GM23338 (cell line): ENCODE data around the gene ACOXL. TPM values are rescaled to one million over a fixed set of nuclear protein-coding genes. Genes with fewer than 3 reads are reported as not detected.

Experiments used
- ATAC-seq: fragments of 200-7000 bp; cut with Tn5 transposase; 3 replicates; pipeline ENCODE4 v1.9.1; 2020
- DNase-seq: peaks from one replicate; pipeline ENCODE4 v3.0.0-alpha.2; 2015; ENCODE audit warnings: low spot score
- H2AFZ ChIP-seq: fragments of 200-600 bp; sonication (generic); 2 replicates; pipeline ENCODE4 v1.8.0; 2016; ENCODE audit warnings: antibody characterized with exemption, mild to moderate bottlenecking, moderate library complexity
- H3F3A ChIP-seq: fragments of 200-600 bp; sonication (generic); replicated peaks from 2 replicates; pipeline ENCODE4 v1.8.0; 2017; ENCODE audit warnings: antibody characterized with exemption, mixed run types, low read depth
- H3K27ac ChIP-seq: fragments of 200-600 bp; sonication (generic); 2 replicates; pipeline ENCODE4 v1.6.1; 2016; ENCODE audit warnings: low read depth
- H3K27me3 ChIP-seq: fragments of 200-600 bp; sonication (generic); 2 replicates; pipeline ENCODE4 v1.8.0; 2016; ENCODE audit warnings: mild to moderate bottlenecking, mixed run types, moderate library complexity; ENCODE audit not compliant: insufficient read depth
- H3K36me3 ChIP-seq: fragments of 200-600 bp; sonication (generic); 2 replicates; pipeline ENCODE4 v1.8.0; 2016; ENCODE audit warnings: mild to moderate bottlenecking; ENCODE audit not compliant: insufficient read depth
- H3K4me1 ChIP-seq: fragments of 200-600 bp; sonication (generic); 2 replicates; pipeline ENCODE4 v1.8.0; 2016; ENCODE audit warnings: mild to moderate bottlenecking, moderate library complexity; ENCODE audit not compliant: insufficient read depth
- H3K4me2 ChIP-seq: fragments of 200-600 bp; sonication (generic); 2 replicates; pipeline ENCODE4 v1.7.1; 2017; ENCODE audit warnings: mixed run types
- H3K4me3 ChIP-seq: fragments of 200-600 bp; sonication (generic); 2 replicates; pipeline ENCODE4 v1.6.1; 2016; ENCODE audit warnings: mixed run types
- H3K79me2 ChIP-seq: fragments of 200-600 bp; sonication (generic); replicated peaks from 2 replicates; pipeline ENCODE4 v1.8.0; 2017; ENCODE audit warnings: mild to moderate bottlenecking; ENCODE audit not compliant: insufficient read depth
- H3K9me2 ChIP-seq: fragments of 200-600 bp; sonication (generic); 2 replicates; pipeline ENCODE4 v1.8.0; 2017; ENCODE audit not compliant: insufficient read depth
- H4K20me1 ChIP-seq: fragments of 200-600 bp; sonication (generic); replicated peaks from 2 replicates; pipeline ENCODE4 v1.8.0; 2017; ENCODE audit warnings: mild to moderate bottlenecking; ENCODE audit not compliant: insufficient read depth
- H3K27ac Mint-ChIP-seq: 2 replicates; pipeline ENCODE4 v1.8.0; 2020; ENCODE audit warnings: inconsistent platforms, mild to moderate bottlenecking, moderate library complexity, mixed read lengths
- H3K27me3 Mint-ChIP-seq: 3 replicates; pipeline ENCODE4 v1.8.0; 2022; ENCODE audit warnings: low read depth, mild to moderate bottlenecking, moderate library complexity, mixed read lengths, inconsistent platforms; ENCODE audit not compliant: insufficient read depth, poor library complexity
- H3K36me3 Mint-ChIP-seq: 3 replicates; pipeline ENCODE4 v1.8.0; 2021; ENCODE audit warnings: low read depth, mild to moderate bottlenecking, inconsistent platforms, moderate library complexity, mixed read lengths
- H3K4me1 Mint-ChIP-seq: 3 replicates; pipeline ENCODE4 v1.8.0; 2020; ENCODE audit warnings: mild to moderate bottlenecking, inconsistent platforms, mixed read lengths
- H3K4me3 Mint-ChIP-seq: 3 replicates; pipeline ENCODE4 v1.8.0; 2021; ENCODE audit warnings: moderate library complexity, mild to moderate bottlenecking, inconsistent platforms, mixed read lengths
- H3K9me3 Mint-ChIP-seq: 3 replicates; pipeline ENCODE4 v1.8.0; 2020; ENCODE audit warnings: moderate library complexity, mild to moderate bottlenecking, inconsistent platforms, mixed read lengths
- CTCF ChIP-seq, 2 experiments: fragments of 200-600 bp in 1 of 2; sonication (generic) in 1 of 2; conservative IDR thresholded peaks; 2 replicates each; pipeline versions ENCODE4 v1.5.1 to v1.6.1; 2016 to 2017; ENCODE audit warnings: antibody characterized with exemption in 2 of 2, low read depth in 2 of 2, mild to moderate bottlenecking in 2 of 2, moderate library complexity in 1 of 2
- EZH2 ChIP-seq: fragments of 200-600 bp; sonication (generic); IDR thresholded peaks from one replicate; pipeline ENCODE4 v1.8.0; 2017; ENCODE audit warnings: antibody characterized with exemption, mild to moderate bottlenecking, low read depth; ENCODE audit not compliant: unreplicated experiment
- EZH2phosphoT487 ChIP-seq: fragments of 200-600 bp; sonication (generic); IDR thresholded peaks from one replicate; pipeline ENCODE4 v1.8.1; 2018; ENCODE audit warnings: antibody characterized with exemption; ENCODE audit not compliant: unreplicated experiment
- JUNB ChIP-seq: IDR thresholded peaks from one replicate; pipeline ENCODE4 v1.6.1; 2016; ENCODE audit warnings: antibody characterized with exemption; ENCODE audit not compliant: unreplicated experiment
- POLR2AphosphoS5 ChIP-seq: IDR thresholded peaks from 2 replicates; pipeline ENCODE4 v1.6.1; 2016; ENCODE audit warnings: antibody characterized with exemption, low read depth
- ZNF331 ChIP-seq: fragments of 250-450 bp; sonication (Bioruptor Pico); IDR thresholded peaks from 2 replicates; pipeline ENCODE4 v1.5.0; 2020; ENCODE audit warnings: low read depth, mild to moderate bottlenecking, moderate library complexity
- ZNF462 ChIP-seq: fragments of 250-450 bp; sonication (Bioruptor Pico); IDR thresholded peaks from 2 replicates; pipeline ENCODE4 v1.5.0; 2020; ENCODE audit warnings: mild to moderate bottlenecking, moderate library complexity
- polyA plus RNA-seq: library from polyadenylated mRNA; unstranded; fragments of >200 nt; fragmentation: Nextera tagmentation; extraction: Ambion mirVana; gene quantifications from 2 replicates; pipeline ENCODE4 v1.2.1, GENCODE V29; 2016
- total RNA-seq: library from RNA; depleted of rRNA; stranded (reverse); fragments of >200 nt; shearing (Covaris generic); gene quantifications from 2 replicates; pipeline ENCODE4 v1.2.3, GENCODE V29; 2014

The ACOXL gene
- total and polyA plus RNA-seq, 2 experiments from 2014 or later, result 9.0 to 14.7 TPM

GRCh38 chr2:110904779-110905148 lies 172.4 kb downstream of the ACOXL start:
- Histone ChIP-seq H3K9me2 (0 out of 2 replicates have a peak, but pooled peaks cover 4% of the 10 kb centered on the region), H3K27me3 (no peaks in the 10 kb centered on the region), H3K4me1 (peaks cover 10% of the 10 kb centered on the region; the same call in 1 of the 2 replicates), H3F3A (no peaks in the 10 kb centered on the region), H3K79me2 (no peaks in the 10 kb centered on the region), H3K4me2 (peak overlapping the region; percentile 29), H2AFZ (no peak overlapping the region), H3K36me3 (no peaks in the 10 kb centered on the region), H3K4me3 (no peak overlapping the region), H4K20me1 (no peaks in the 10 kb centered on the region), H3K27ac (no peak overlapping the region)
- DNase-seq, result peak; percentile 54
- no peak overlapping the region for H3K4me3 Mint-ChIP-seq
- H3K27me3 Mint-ChIP-seq, result peaks cover 2% of the 10 kb centered on the region
- ATAC-seq, result peak; percentile 79
- no peak overlapping the region for H3K27ac Mint-ChIP-seq
- H3K9me3 Mint-ChIP-seq, result no peaks in the 10 kb centered on the region
- H3K36me3 Mint-ChIP-seq, result no peaks in the 10 kb centered on the region
- no peak for TF ChIP-seq POLR2AphosphoS5
- TF ChIP-seq ZNF462, result no peak
- no peak for TF ChIP-seq JUNB
- no peak for TF ChIP-seq EZH2phosphoT487
- TF ChIP-seq EZH2, result no peak
- TF ChIP-seq CTCF (conservative IDR thresholded peaks at IDR 0.05; ENCODE audit: low read depth in 2 of 2), result no peak
- TF ChIP-seq ZNF331, result no peak
- H3K4me1 Mint-ChIP-seq, result peaks cover 15% of the 10 kb centered on the region
